Effector memory CD4-positive, alpha-beta T cell (primary cell): ENCODE results near the gene CEP78.
A peak's percentile ranks its signal among the peaks of the same experiment; 100 is the strongest.
"Not testable (repeated sequence)": the region's sequence is repeated elsewhere in the genome, so short reads cannot be mapped to it uniquely, and the experiment has no call there.

Experiments used
- DNase-seq, 3 donors: peaks; one replicate each; pipeline ENCODE4 v3.0.0-alpha.2; 2020
- H3K27ac ChIP-seq: 2 replicates; pipeline ENCODE4 v1.7.0; 2013; ENCODE audit warnings: mild to moderate bottlenecking, low read length, moderate library complexity; ENCODE audit not compliant: insufficient read depth, poor library complexity, severe bottlenecking
- H3K27me3 ChIP-seq: replicated peaks from 2 replicates; pipeline ENCODE4 v1.7.0; 2013; ENCODE audit warnings: mild to moderate bottlenecking, low read length; ENCODE audit not compliant: insufficient read depth, control insufficient read depth, poor library complexity, severe bottlenecking
- H3K36me3 ChIP-seq: 2 replicates; pipeline ENCODE4 v1.7.0; 2013; ENCODE audit warnings: mild to moderate bottlenecking, low read length, moderate library complexity; ENCODE audit not compliant: control insufficient read depth, insufficient read depth
- H3K4me1 ChIP-seq: 2 replicates; pipeline ENCODE4 v1.7.0; 2013; ENCODE audit warnings: low read length, mild to moderate bottlenecking; ENCODE audit not compliant: control insufficient read depth, insufficient read depth, poor library complexity, severe bottlenecking
- H3K4me3 ChIP-seq: 2 replicates; pipeline ENCODE4 v1.7.0; 2013; ENCODE audit warnings: low read length, low read depth, mild to moderate bottlenecking; ENCODE audit not compliant: insufficient read depth, poor library complexity, severe bottlenecking
- H3K9me3 ChIP-seq: 2 replicates; pipeline ENCODE4 v1.7.0; 2013; ENCODE audit warnings: mild to moderate bottlenecking, low read length, moderate library complexity; ENCODE audit not compliant: control insufficient read depth

Gene CEP78

GRCh38 chr9:78209127-78209526, 26.7 kb upstream of the CEP78 start:
- Histone ChIP-seq H3K27me3 (no peaks in the 10 kb centered on the region), H3K27ac (no peak overlapping the region), H3K36me3 (no peaks in the 10 kb centered on the region), H3K4me3 (no peak overlapping the region), H3K9me3 (no peaks in the 10 kb centered on the region), H3K4me1 (peaks cover 31% of the 10 kb centered on the region)
- no peak for DNase-seq

- peak overlapping the region; percentile 3 for H3K27ac ChIP-seq
- no peak overlapping the region for H3K4me3 ChIP-seq
- no peaks in the 10 kb centered on the region for H3K9me3 ChIP-seq
- DNase-seq, result no peak
- H3K36me3 ChIP-seq, result no peaks in the 10 kb centered on the region
- no peaks in the 10 kb centered on the region for H3K27me3 ChIP-seq
- peaks cover 31% of the 10 kb centered on the region for H3K4me1 ChIP-seq
Observed at GRCh38 chr9:78210841-78211301, 25.0 kb upstream of the CEP78 start.

- H3K27me3 ChIP-seq, result no peaks in the 10 kb centered on the region
- H3K36me3 ChIP-seq, result no peaks in the 10 kb centered on the region
- no peak overlapping the region for H3K27ac ChIP-seq
- no peak for DNase-seq
- H3K4me1 ChIP-seq, result peaks cover 31% of the 10 kb centered on the region
- no peaks in the 10 kb centered on the region for H3K9me3 ChIP-seq
- no peak overlapping the region for H3K4me3 ChIP-seq
Observed at GRCh38 chr9:78212868-78213267, 23.0 kb upstream of the CEP78 start.

- H3K27ac ChIP-seq, result no peak overlapping the region
- H3K9me3 ChIP-seq, result no peaks in the 10 kb centered on the region
- H3K4me1 ChIP-seq, result peaks cover 31% of the 10 kb centered on the region
- no peaks in the 10 kb centered on the region for H3K27me3 ChIP-seq
- DNase-seq, result no peak
- no peaks in the 10 kb centered on the region for H3K36me3 ChIP-seq
- no peak overlapping the region for H3K4me3 ChIP-seq
Observed at GRCh38 chr9:78213712-78214111, 22.2 kb upstream of the CEP78 start.

- Histone ChIP-seq H3K4me1 (peaks cover 31% of the 10 kb centered on the region), H3K27ac (no peak overlapping the region), H3K36me3 (no peaks in the 10 kb centered on the region), H3K9me3 (no peaks in the 10 kb centered on the region), H3K27me3 (no peaks in the 10 kb centered on the region), H3K4me3 (no peak overlapping the region)
- no peak for DNase-seq
Observed at GRCh38 chr9:78214492-78214891, 21.4 kb upstream of the CEP78 start.

- H3K36me3 ChIP-seq, result no peaks in the 10 kb centered on the region
- no peak overlapping the region for H3K4me3 ChIP-seq
- H3K9me3 ChIP-seq, result no peaks in the 10 kb centered on the region
- H3K4me1 ChIP-seq, result peaks cover 25% of the 10 kb centered on the region
- no peaks in the 10 kb centered on the region for H3K27me3 ChIP-seq
- H3K27ac ChIP-seq, result no peak overlapping the region
- DNase-seq, result no peak
Observed at GRCh38 chr9:78215706-78216105, 20.2 kb upstream of the CEP78 start.

GRCh38 chr9:78218890-78219289, 17.0 kb upstream of the CEP78 start:
- no peak overlapping the region for H3K27ac ChIP-seq
- H3K36me3 ChIP-seq, result no peaks in the 10 kb centered on the region
- H3K4me3 ChIP-seq, result no peak overlapping the region
- DNase-seq, result no peak
- H3K9me3 ChIP-seq, result no peaks in the 10 kb centered on the region
- H3K27me3 ChIP-seq, result no peaks in the 10 kb centered on the region
- no peaks in the 10 kb centered on the region for H3K4me1 ChIP-seq

- no peak for DNase-seq
- Histone ChIP-seq H3K36me3 (no peaks in the 10 kb centered on the region), H3K9me3 (no peaks in the 10 kb centered on the region), H3K4me3 (no peak overlapping the region), H3K27ac (no peak overlapping the region), H3K4me1 (no peaks in the 10 kb centered on the region), H3K27me3 (no peaks in the 10 kb centered on the region)
Observed at GRCh38 chr9:78221425-78221824, 14.4 kb upstream of the CEP78 start.

- H3K27ac ChIP-seq, H3K4me3 ChIP-seq, H3K36me3 ChIP-seq, DNase-seq, H3K27me3 ChIP-seq, H3K4me1 ChIP-seq, H3K9me3 ChIP-seq: not testable (repeated sequence)
Observed at GRCh38 chr9:78221841-78222240, 14.0 kb upstream of the CEP78 start.

GRCh38 chr9:78230761-78231160, 5.1 kb upstream of the CEP78 start:
- no peak for DNase-seq
- no peaks in the 10 kb centered on the region for H3K36me3 ChIP-seq
- no peak overlapping the region for H3K27ac ChIP-seq

GRCh38 chr9:78232471-78232870, 3.4 kb upstream of the CEP78 start:
- H3K27me3 ChIP-seq, H3K9me3 ChIP-seq, H3K4me1 ChIP-seq, H3K27ac ChIP-seq, DNase-seq, H3K36me3 ChIP-seq, H3K4me3 ChIP-seq: not testable (repeated sequence)

More at GRCh38 chr9:78230761-78231160, 5.1 kb upstream of the CEP78 start:
- H3K9me3 ChIP-seq, result no peaks in the 10 kb centered on the region
- H3K4me3 ChIP-seq, result no peak overlapping the region
- H3K27me3 ChIP-seq, result peaks cover 4% of the 10 kb centered on the region
- no peaks in the 10 kb centered on the region for H3K4me1 ChIP-seq
